ENCODE results near the gene COA8.

COA8 gene

DNA sequence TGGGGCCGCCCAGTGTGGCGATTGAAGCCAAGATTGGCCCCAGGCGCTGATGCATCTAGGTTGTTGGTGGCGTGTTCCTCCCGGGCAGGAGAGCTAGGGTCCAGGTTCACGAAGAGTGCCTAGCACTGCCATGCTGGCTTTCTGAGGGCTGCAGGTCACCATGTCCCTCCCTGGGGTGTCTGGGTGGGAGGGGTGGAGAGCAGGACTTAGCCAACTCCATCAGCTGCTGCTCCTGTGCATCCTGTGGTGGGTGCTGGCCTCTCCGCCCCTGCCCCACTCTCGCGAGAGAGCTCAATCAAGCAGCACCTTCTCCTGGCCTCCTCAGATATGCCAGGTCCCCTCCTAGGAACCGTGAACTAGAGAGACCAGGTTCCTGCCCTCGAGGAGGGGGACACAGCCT is 31.9 kb upstream of the COA8 start:
- no peak overlapping the region for H3K4me3 ChIP-seq (ENCODE audit: low read length)
- no peak for DNase-seq (ENCODE audit: low read depth)
- TF ChIP-seq, protein P1, sequence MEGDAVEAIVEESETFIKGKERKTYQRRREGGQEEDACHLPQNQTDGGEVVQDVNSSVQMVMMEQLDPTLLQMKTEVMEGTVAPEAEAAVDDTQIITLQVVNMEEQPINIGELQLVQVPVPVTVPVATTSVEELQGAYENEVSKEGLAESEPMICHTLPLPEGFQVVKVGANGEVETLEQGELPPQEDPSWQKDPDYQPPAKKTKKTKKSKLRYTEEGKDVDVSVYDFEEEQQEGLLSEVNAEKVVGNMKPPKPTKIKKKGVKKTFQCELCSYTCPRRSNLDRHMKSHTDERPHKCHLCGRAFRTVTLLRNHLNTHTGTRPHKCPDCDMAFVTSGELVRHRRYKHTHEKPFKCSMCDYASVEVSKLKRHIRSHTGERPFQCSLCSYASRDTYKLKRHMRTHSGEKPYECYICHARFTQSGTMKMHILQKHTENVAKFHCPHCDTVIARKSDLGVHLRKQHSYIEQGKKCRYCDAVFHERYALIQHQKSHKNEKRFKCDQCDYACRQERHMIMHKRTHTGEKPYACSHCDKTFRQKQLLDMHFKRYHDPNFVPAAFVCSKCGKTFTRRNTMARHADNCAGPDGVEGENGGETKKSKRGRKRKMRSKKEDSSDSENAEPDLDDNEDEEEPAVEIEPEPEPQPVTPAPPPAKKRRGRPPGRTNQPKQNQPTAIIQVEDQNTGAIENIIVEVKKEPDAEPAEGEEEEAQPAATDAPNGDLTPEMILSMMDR (IDR thresholded peaks at IDR 0.05; ENCODE audit: insufficient read depth, low read depth, low read length, missing control alignments): no peak

DNA sequence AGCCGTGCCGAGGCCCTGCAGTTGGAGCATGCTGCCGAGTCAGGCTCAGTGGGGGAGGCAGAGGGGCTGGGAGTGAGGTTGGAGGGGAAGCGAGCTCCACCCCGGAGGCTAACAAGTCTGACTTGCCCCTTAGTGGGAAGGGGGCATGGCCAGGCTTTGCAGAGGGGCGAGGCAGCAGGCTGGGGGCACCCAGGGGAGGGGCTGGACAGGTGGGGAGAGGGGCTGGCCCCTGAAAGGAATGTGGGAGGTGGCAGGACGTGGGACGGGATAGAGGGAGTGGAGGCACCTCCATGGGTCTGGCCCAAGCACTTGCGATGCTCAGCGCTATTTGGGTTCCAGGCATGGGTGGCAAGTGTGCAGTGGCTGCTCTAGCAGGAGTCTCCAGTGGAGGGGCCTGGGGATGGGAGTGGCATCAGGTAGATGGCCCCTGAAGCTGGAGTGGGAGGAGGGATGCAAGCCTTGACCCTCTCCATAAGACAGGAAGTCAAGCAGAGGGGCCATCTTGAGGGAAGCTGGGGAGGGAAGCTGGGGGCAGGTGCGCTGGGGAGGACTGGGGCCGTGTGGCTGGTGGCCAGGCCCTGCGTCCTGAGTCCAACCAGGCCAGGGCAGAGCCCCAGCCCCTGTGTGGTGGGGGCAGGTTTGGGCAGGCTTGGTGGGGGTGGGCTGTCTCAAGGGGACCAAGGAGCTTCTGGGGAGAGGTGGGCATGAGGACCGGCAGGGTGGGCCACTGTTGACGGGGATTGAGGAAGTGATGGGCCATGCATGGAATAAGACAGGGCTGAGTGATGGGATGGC is 31.1 kb upstream of the COA8 start:
- no peak overlapping the region for H3K4me3 ChIP-seq (ENCODE audit: low read length)
- no peak for DNase-seq (ENCODE audit: low read depth)
- TF ChIP-seq, protein P1 (IDR thresholded peaks at IDR 0.05; ENCODE audit: insufficient read depth, low read depth, low read length, missing control alignments): no peak

DNA sequence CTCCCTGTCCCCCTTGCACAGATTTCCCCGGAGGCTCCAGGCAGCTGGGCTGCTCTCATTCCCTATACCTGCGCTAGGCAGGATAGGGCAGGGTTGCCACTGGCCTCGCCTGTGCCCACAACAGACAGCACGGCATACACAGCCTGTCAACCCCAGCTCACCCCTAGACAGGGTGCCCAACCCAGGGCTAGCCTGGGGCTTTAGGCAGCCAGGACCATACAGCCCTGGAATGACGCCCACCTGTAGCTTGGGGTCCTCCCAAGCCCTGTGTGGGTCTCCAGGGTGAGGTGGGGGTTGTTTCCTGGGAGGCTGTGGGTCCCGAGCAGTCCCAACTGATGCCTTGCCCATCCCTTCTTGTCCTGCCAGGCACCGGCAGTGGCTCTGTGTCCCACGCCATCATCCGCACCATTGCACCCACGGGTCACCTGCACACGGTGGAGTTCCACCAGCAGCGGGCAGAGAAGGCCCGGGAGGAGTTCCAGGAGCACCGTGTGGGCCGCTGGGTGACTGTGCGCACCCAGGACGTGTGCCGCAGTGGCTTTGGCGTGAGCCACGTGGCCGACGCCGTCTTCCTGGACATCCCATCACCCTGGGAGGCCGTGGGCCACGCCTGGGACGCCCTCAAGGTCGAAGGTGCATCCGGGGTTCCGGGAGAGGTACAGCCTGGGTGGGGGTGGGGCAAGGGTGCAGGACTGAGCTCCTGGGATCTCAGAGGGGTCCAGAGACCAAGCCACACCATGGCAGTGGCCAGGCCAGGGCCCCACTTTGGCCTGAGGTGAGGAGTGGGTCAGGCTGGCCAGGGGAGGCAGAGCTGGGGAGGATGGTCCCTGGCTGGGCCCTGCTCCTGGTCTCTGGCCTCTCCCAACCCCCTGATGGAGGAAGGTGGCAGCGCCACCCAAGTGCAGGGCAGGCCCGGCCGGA is 30.3 kb upstream of the COA8 start:
- TF ChIP-seq, protein P1 (IDR thresholded peaks at IDR 0.05; ENCODE audit: insufficient read depth, low read depth, low read length, missing control alignments): no peak
- no peak overlapping the region for H3K4me3 ChIP-seq (ENCODE audit: low read length)

GRCh38 chr14:103533137-103533998 is 29.4 kb upstream of the COA8 start:
- TF ChIP-seq, protein P1 (IDR thresholded peaks at IDR 0.05; ENCODE audit: insufficient read depth, low read depth, low read length, missing control alignments): no peak

More for the DNA sequence above, 30.3 kb upstream of the COA8 start:
- DNase-seq (ENCODE audit: low read depth): no peak

DNA sequence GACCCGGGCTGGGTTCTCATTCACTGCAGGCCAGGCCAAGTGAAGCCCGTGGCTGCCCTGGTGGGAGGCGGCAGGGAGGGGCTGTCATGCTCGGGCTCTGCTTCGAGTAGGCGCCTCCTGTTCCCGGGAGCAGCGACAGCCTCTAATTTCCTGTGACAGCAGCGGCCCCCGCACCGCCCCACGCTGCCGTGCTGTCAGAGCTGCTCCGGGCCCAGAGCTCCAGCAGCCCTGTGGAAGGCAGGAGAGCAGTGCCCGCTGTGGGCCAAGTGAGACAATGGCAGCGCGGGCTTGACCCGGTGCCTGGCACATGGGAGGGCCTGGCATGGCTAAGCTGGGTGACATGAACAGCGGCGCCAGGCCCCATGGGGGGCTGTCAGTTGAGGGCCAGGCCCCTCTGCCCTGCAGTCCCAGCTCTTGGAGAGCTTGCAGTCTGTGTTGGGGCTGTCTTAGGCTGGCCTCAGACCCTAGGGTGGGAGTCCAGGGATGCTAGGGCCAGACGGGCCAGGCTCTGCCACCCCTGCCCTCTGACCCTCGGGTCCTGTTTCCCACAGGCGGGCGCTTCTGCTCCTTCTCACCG is 28.7 kb upstream of the COA8 start:
- no peak overlapping the region for H3K4me3 ChIP-seq (ENCODE audit: low read length)
- TF ChIP-seq, protein P1 (IDR thresholded peaks at IDR 0.05; ENCODE audit: insufficient read depth, low read depth, low read length, missing control alignments): no peak
- no peak for DNase-seq (ENCODE audit: low read depth)

More at GRCh38 chr14:103533137-103533998, 29.4 kb upstream of the COA8 start:
- H3K4me3 ChIP-seq (ENCODE audit: low read length): no peak overlapping the region
- DNase-seq (ENCODE audit: low read depth): no peak

DNA sequence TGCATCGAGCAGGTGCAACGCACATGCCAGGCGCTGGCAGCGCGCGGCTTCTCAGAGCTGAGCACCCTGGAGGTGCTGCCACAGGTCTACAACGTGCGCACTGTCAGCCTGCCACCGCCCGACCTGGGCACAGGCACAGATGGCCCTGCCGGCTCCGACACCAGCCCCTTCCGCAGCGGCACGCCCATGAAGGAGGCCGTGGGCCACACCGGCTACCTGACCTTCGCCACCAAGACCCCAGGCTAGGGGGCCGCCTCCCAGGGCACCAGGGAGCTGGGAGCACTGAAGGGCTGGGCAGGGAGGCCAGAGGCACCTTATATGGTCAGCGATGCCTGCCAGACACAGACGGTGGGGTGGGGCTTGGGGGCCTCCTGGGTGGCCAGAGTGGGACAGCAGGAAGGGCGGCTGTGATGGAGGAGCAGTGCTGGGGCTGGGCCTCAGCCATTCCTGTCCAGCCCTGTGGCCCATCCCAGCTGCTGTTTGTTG is 28.1 kb upstream of the COA8 start:
- DNase-seq (ENCODE audit: low read depth): no peak
- TF ChIP-seq, protein P1 (IDR thresholded peaks at IDR 0.05; ENCODE audit: insufficient read depth, low read depth, low read length, missing control alignments): no peak
- no peak overlapping the region for H3K4me3 ChIP-seq (ENCODE audit: low read length)
